Body of pancreas (tissue), 4 donors: ENCODE data around the gene APMAP. TPM values are rescaled to one million over a fixed set of nuclear protein-coding genes. Genes with fewer than 3 reads are reported as not detected.

ENCODE experiments used
- ATAC-seq: fragments of 150-250 bp; one replicate; pipeline ENCODE4 v1.9.1; 2016
- DNase-seq, 4 donors: peaks; one replicate each; pipeline ENCODE4 v3.0.0-alpha.2; 2019
- H3K27ac ChIP-seq, 4 donors: fragments of 200-600 bp; sonication (generic); 1 replicate in 3 of 4; 2 replicates in 1 of 4; pipeline versions ENCODE4 v1.5.1 to v1.6.1; 2016 to 2019; ENCODE audit warnings: mild to moderate bottlenecking in 1 of 4, mixed read lengths in 1 of 4, moderate library complexity in 1 of 4
- H3K27me3 ChIP-seq, 2 donors: fragments of 200-600 bp; sonication (generic); one replicate each; pipeline ENCODE4 v1.6.0; 2016; ENCODE audit warnings: mild to moderate bottlenecking in 1 of 2
- H3K36me3 ChIP-seq, 2 donors: fragments of 200-600 bp; sonication (generic); replicated peaks in 1 of 2; 2 replicates each; pipeline ENCODE4 v1.5.1; 2016; ENCODE audit warnings: low read depth in 2 of 2; ENCODE audit not compliant: insufficient read depth in 1 of 2
- H3K4me1 ChIP-seq: fragments of 200-600 bp; sonication (generic); one replicate; pipeline ENCODE4 v1.6.0; 2016
- H3K4me3 ChIP-seq, 2 donors: fragments of 200-600 bp; sonication (generic); 1 replicate in 1 of 2; 2 replicates in 1 of 2; pipeline ENCODE4 v1.5.1; 2016 to 2019
- H3K9me3 ChIP-seq, 3 donors: fragments of 200-600 bp; sonication (generic); 1 replicate in 2 of 3; 2 replicates in 1 of 3; pipeline ENCODE4 v1.5.1; 2016
- CTCF ChIP-seq, 7 experiments: fragments of 450-650 bp in 4 of 7; fragments of 200-600 bp in 3 of 7; sonication (generic) in 3 of 7; IDR thresholded peaks; one replicate each; pipeline ENCODE4 v1.5.1; 2016 to 2019; ENCODE audit warnings: antibody characterized with exemption in 7 of 7
- POLR2A ChIP-seq, 3 donors: fragments of 450-650 bp; IDR thresholded peaks; one replicate each; pipeline ENCODE4 v1.6.1; 2016; ENCODE audit warnings: antibody characterized with exemption in 3 of 3, mild to moderate bottlenecking in 2 of 3
- WGBS, 2 donors: methylation state at CpG; one replicate each; pipeline ENCODE4 v1.1.5; 2017; 5-methylcytosine and 5-hydroxymethylcytosine counted together
- intact Hi-C: fragments of 100-400 bp; cut with DNase I; formaldehyde crosslinking; loops from one replicate; pipeline ENCODE4 v1.15.1; 2023
- total RNA-seq, 2 donors: library from RNA; depleted of rRNA; stranded (reverse); fragments of >200 nt; gene quantifications; one replicate each; pipeline ENCODE4 v1.1.0, GENCODE V29; 2016

The APMAP gene
- total RNA-seq, 2 donors from 2014 or later, result 38.9 to 51.4 TPM

- no peak overlapping the region for H3K4me3 ChIP-seq
- peaks cover 4% of the 10 kb centered on the region for H3K4me1 ChIP-seq
- DNase-seq, result no peak
- no peaks in the 10 kb centered on the region for H3K36me3 ChIP-seq
- 0 to 67% methylated on average over 1 of the region's 1 CpG for WGBS, 2 donors
- ATAC-seq, result no peak
- intact Hi-C loops, result no loop called here
- H3K27me3 ChIP-seq, result no peaks in the 10 kb centered on the region
- TF ChIP-seq POLR2A (IDR thresholded peaks at IDR 0.05) (no peak), CTCF (IDR thresholded peaks at IDR 0.05) (no peak)
- H3K9me3 ChIP-seq, result no peaks in the 10 kb centered on the region
- H3K27ac ChIP-seq, result no peak overlapping the region
Observed at GRCh38 chr20:24937579-24937978, 55.0 kb downstream of the APMAP start.

GRCh38 chr20:24936526-24937407 is 55.8 kb downstream of the APMAP start:
- no peaks in the 10 kb centered on the region for H3K27me3 ChIP-seq
- no peak overlapping the region for H3K4me3 ChIP-seq
- no peak for TF ChIP-seq CTCF (IDR thresholded peaks at IDR 0.05)
- no peak for TF ChIP-seq POLR2A (IDR thresholded peaks at IDR 0.05)
- H3K27ac ChIP-seq, result no peak overlapping the region
- no peaks in the 10 kb centered on the region for H3K9me3 ChIP-seq
- WGBS, 2 donors, result 74 to 77% methylated on average over 6 to 7 of the region's 7 CpGs
- DNase-seq, result no peak
- H3K4me1 ChIP-seq, result peaks cover 12% of the 10 kb centered on the region
- H3K36me3 ChIP-seq, result no peaks in the 10 kb centered on the region
- no peak for ATAC-seq
- intact Hi-C loops, result no loop called here

GRCh38 chr20:24935766-24936525 is 56.6 kb downstream of the APMAP start:
- intact Hi-C loops, result no loop called here
- no peaks in the 10 kb centered on the region for H3K9me3 ChIP-seq
- H3K27ac ChIP-seq, result no peak overlapping the region
- peaks cover 19% of the 10 kb centered on the region for H3K4me1 ChIP-seq
- no peak overlapping the region for H3K4me3 ChIP-seq
- 91 to 95% methylated on average over 3 to 4 of the region's 4 CpGs for WGBS, 2 donors
- TF ChIP-seq POLR2A (IDR thresholded peaks at IDR 0.05) (no peak), CTCF (IDR thresholded peaks at IDR 0.05) (no peak)
- H3K36me3 ChIP-seq, result no peaks in the 10 kb centered on the region
- H3K27me3 ChIP-seq, result no peaks in the 10 kb centered on the region
- no peak for DNase-seq
- ATAC-seq, result no peak

- whole genome bisulfite sequencing, 2 donors, result 68 to 89% methylated on average over 3 of the region's 3 CpGs
- Histone ChIP-seq H3K9me3 (no peaks in the 10 kb centered on the region), H3K27ac (no peak overlapping the region), H3K4me1 (peaks cover 21% of the 10 kb centered on the region), H3K27me3 (no peaks in the 10 kb centered on the region), H3K4me3 (no peak overlapping the region), H3K36me3 (no peaks in the 10 kb centered on the region)
- no peak for TF ChIP-seq CTCF (IDR thresholded peaks at IDR 0.05)
- no peak for DNase-seq
- intact Hi-C loops, result no loop called here
- ATAC-seq, result no peak
Observed at GRCh38 chr20:24935140-24935539, 57.4 kb downstream of the APMAP start.
